RWPE1 (cell line): ENCODE measurements around the gene S1PR5.

Experiments used
- CTCF ChIA-PET: fragments of 350-600 bp; sonication (Branson Sonifier 250); formaldehyde crosslinking; extraction: SDS; loops from one replicate; lab custom pipeline; 2021; lab: Yijun Ruan, JAX
- POLR2A ChIA-PET: fragments of 400-600 bp; formaldehyde crosslinking; extraction: SDS; loops from one replicate; lab custom pipeline; 2020; ENCODE audit warnings: antibody characterized with exemption; ENCODE audit not compliant: low non-redundant PET; lab: Yijun Ruan, JAX
- DNase-seq: peaks from one replicate; pipeline ENCODE4 v3.0.0; 2012; ENCODE audit warnings: low spot score
- H3K27ac ChIP-seq: fragments of 450-650 bp; 2 replicates; pipeline ENCODE4 v1.5.1; 2017
- TF ChIP-seq, protein P1 (sequence below): fragments of 450-650 bp; conservative IDR thresholded peaks from 2 replicates; pipeline ENCODE4 v1.5.1; 2017; ENCODE audit warnings: low read depth, mild to moderate bottlenecking

Gene S1PR5

DNA sequence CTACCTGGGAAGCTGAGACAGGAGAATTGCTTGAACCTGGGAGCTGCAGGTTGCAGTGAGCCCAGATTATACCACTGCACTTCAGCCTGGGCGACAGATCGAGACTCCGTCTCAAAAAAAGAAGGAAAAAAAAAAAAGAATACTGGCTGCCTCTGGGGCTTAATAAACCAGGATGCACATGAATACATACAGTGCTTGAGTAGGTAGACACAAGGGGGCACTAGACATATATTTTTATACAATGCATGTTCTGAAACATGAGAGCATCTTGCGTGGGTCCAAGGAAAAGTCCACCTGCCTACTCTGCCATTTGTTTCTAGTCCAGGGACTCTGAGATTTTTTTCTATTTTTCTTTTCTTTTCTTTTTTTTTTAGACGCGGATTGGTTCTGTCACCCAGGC is 45.3 kb downstream of the S1PR5 start:
- ChIA-PET CTCF (no interaction called here), POLR2A (no interaction called here)
- TF ChIP-seq, protein P1, sequence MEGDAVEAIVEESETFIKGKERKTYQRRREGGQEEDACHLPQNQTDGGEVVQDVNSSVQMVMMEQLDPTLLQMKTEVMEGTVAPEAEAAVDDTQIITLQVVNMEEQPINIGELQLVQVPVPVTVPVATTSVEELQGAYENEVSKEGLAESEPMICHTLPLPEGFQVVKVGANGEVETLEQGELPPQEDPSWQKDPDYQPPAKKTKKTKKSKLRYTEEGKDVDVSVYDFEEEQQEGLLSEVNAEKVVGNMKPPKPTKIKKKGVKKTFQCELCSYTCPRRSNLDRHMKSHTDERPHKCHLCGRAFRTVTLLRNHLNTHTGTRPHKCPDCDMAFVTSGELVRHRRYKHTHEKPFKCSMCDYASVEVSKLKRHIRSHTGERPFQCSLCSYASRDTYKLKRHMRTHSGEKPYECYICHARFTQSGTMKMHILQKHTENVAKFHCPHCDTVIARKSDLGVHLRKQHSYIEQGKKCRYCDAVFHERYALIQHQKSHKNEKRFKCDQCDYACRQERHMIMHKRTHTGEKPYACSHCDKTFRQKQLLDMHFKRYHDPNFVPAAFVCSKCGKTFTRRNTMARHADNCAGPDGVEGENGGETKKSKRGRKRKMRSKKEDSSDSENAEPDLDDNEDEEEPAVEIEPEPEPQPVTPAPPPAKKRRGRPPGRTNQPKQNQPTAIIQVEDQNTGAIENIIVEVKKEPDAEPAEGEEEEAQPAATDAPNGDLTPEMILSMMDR, result peak; percentile 42; the same call in 1 of the 2 replicates

DNA sequence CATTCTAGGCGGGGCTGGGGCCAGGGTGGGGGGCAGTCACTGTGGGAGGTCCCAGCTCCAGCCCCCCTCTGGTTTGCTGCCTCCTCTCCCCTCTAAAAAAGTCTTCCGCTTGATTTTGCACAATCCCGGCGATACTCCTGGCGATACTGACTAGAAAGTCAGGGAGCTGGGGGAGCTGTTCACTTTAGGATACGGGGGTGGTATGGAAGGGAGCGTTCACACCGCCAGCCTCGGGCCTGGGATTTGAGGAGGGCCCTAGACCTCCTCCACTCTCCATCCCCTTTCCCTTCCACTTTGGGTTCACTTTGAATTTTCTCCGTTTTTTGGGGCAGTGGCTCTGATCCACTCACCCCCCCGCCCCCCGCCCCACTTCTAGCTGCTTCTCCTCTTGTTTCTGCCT is 49.1 kb downstream of the S1PR5 start:
- TF ChIP-seq, protein P1, result no peak
- POLR2A ChIA-PET, result interaction anchor here (0.6 kb wide), 1 partner anchor 1227 kb away, joined by 8 read pairs; no protein-coding TSS in a partner anchor

More for the DNA sequence above, 45.3 kb downstream of the S1PR5 start:
- no peak for DNase-seq
- H3K27ac ChIP-seq, result no peak overlapping the region

DNA sequence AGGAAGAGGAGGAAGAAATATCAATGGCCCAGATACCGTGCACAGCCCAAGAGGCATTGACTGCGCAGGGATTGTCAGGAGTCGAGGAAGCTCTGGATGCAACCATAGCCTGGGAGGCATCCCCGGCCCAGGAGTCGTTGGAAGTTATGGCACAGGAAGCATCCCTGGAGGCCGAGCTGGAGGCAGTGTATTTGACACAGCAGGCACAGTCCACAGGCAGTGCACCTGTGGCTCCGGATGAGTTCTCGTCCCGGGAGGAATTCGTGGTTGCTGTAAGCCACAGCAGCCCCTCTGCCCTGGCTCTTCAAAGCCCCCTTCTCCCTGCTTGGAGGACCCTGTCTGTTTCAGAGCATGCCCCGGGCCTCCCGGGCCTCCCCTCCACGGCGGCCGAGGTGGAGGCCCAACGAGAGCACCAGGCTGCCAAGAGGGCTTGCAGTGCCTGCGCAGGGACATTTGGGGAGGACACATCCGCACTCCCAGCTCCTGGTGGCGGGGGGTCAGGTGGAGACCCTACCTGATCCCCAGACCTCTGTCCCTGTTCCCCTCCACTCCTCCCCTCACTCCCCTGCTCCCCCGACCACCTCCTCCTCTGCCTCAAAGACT is 50.0 kb downstream of the S1PR5 start:
- ChIA-PET POLR2A (no interaction called here), CTCF (interaction anchor here (0.8 kb wide), 1 partner anchor 11 kb away, joined by 3 read pairs; no protein-coding TSS in a partner anchor)
- TF ChIP-seq, protein P1, result no peak
- no peak for DNase-seq
- H3K27ac ChIP-seq, result no peak overlapping the region

More for the DNA sequence above, 49.1 kb downstream of the S1PR5 start:
- CTCF ChIA-PET, result interaction anchor here (0.5 to 1.2 kb wide), 3 partner anchors 12 to 65 kb away, joined by 3 to 4 read pairs (median 4); partner anchors contain the start of gene CDC37
- no peak overlapping the region for H3K27ac ChIP-seq
- DNase-seq, result no peak

DNA sequence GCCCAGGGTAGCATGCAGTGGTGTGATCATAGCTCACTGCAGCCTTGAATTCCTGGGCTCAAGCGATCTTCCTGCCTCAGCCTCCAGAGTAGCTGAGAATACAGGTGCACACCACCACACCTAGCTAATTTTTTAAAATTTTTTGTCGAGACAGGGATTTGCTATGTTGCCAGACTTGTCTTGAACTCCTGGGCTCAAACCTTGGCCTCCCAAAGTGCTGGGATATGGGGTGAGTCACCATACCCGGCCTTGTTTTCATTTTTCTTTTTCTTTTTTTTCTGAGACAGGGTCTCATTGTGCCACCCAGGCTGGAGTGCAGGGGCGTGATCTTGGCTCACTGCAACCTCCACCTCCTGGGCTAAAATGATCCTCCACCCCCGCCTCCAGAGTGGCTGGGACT is 52.8 kb downstream of the S1PR5 start:
- POLR2A ChIA-PET, result no interaction called here
- no peak overlapping the region; the same call in 1 of the 2 replicates for H3K27ac ChIP-seq
- CTCF ChIA-PET, result no interaction called here
- no peak for DNase-seq
- TF ChIP-seq, protein P1, result no peak
